IMR-90 (cell line): ENCODE results near the gene NIPA2. TPM values are rescaled to one million over a fixed set of nuclear protein-coding genes. Genes with fewer than 3 reads are reported as not detected.
A peak's percentile ranks its signal among the peaks of the same experiment; 100 is the strongest.

ENCODE experiments used
- ATAC-seq: fragments of 200-7000 bp; cut with Tn5 transposase; 2 replicates; pipeline ENCODE4 v1.9.1; 2020; ENCODE audit warnings: low read depth, mild to moderate bottlenecking, moderate library complexity
- BruUV-seq: library from RNA; stranded (reverse); fragments of 400-500 nt; replicated peaks from 2 replicates; lab custom pipeline; 2021; lab: Mats Ljungman, UMichigan
- CTCF ChIA-PET: fragments of 300-600 bp; formaldehyde crosslinking; extraction: SDS; loops from one replicate; lab custom pipeline; 2021; ENCODE audit warnings: antibody characterized with exemption; lab: Yijun Ruan, JAX
- POLR2A ChIA-PET: fragments of 300-600 bp; sonication (Branson Sonifier 250); formaldehyde crosslinking; loops from one replicate; lab custom pipeline; 2022; ENCODE audit warnings: antibody characterized with exemption; ENCODE audit not compliant: unreplicated experiment; lab: Charles Lee
- DNase-seq: peaks from one replicate; pipeline ENCODE4 v3.0.0; 2013
- H2AFZ ChIP-seq: replicated peaks from 2 replicates; pipeline ENCODE3; 2013; ENCODE audit warnings: low read length, mild to moderate bottlenecking; ENCODE audit not compliant: poor library complexity
- H2AK5ac ChIP-seq: 2 replicates; pipeline ENCODE4 v1.6.1; 2013; ENCODE audit warnings: low read depth, low read length, inconsistent platforms
- H2AK9ac ChIP-seq: replicated peaks from 2 replicates; pipeline ENCODE3; 2013; ENCODE audit warnings: mild to moderate bottlenecking, low read depth, low read length, moderate library complexity; ENCODE audit not compliant: poor library complexity
- H2BK120ac ChIP-seq: 2 replicates; pipeline ENCODE4 v1.6.1; 2013; ENCODE audit warnings: low read depth, low read length, inconsistent platforms
- H2BK15ac ChIP-seq: 3 replicates; pipeline ENCODE4 v1.6.1; 2013; ENCODE audit warnings: low read depth, low read length, inconsistent platforms
- H2BK20ac ChIP-seq: 2 replicates; pipeline ENCODE4 v1.6.1; 2013; ENCODE audit warnings: low read depth, mild to moderate bottlenecking, inconsistent platforms, low read length, moderate library complexity
- H2BK5ac ChIP-seq: 2 replicates; pipeline ENCODE4 v1.6.1; 2013; ENCODE audit warnings: mild to moderate bottlenecking, low read depth, low read length, inconsistent platforms; ENCODE audit not compliant: poor library complexity, severe bottlenecking
- H3K14ac ChIP-seq: replicated peaks from 2 replicates; pipeline ENCODE4 v1.6.1; 2013; ENCODE audit warnings: low read depth, low read length, inconsistent platforms
- H3K18ac ChIP-seq: 2 replicates; pipeline ENCODE4 v1.6.1; 2013; ENCODE audit warnings: low read depth, low read length, control low read depth
- H3K23ac ChIP-seq: 2 replicates; pipeline ENCODE4 v1.6.1; 2013; ENCODE audit warnings: low read depth, low read length, inconsistent platforms
- H3K27ac ChIP-seq: 2 replicates; pipeline ENCODE4 v1.5.1; 2013; ENCODE audit warnings: mild to moderate bottlenecking, control low read depth, low read length; ENCODE audit not compliant: insufficient read depth
- H3K27me3 ChIP-seq: 2 replicates; pipeline ENCODE4 v1.6.1; 2013; ENCODE audit warnings: low read length; ENCODE audit not compliant: control insufficient read depth, insufficient read depth
- H3K36me3 ChIP-seq: 2 replicates; pipeline ENCODE4 v1.6.1; 2013; ENCODE audit warnings: low read length, mixed read lengths; ENCODE audit not compliant: control insufficient read depth, insufficient read depth
- H3K4ac ChIP-seq: 2 replicates; pipeline ENCODE4 v1.6.1; 2013; ENCODE audit warnings: low read depth, low read length, inconsistent platforms
- H3K4me1 ChIP-seq: 2 replicates; pipeline ENCODE4 v1.6.1; 2013; ENCODE audit warnings: low read length, mixed read lengths; ENCODE audit not compliant: control insufficient read depth, insufficient read depth
- H3K4me2 ChIP-seq: 2 replicates; pipeline ENCODE4 v1.6.1; 2013; ENCODE audit warnings: low read depth, mild to moderate bottlenecking, control low read depth, low read length, moderate library complexity
- H3K4me3 ChIP-seq: 2 replicates; pipeline ENCODE4 v1.5.1; 2013; ENCODE audit warnings: low read depth, mild to moderate bottlenecking, control low read depth, low read length, moderate library complexity; ENCODE audit not compliant: insufficient read depth
- H3K56ac ChIP-seq: 2 replicates; pipeline ENCODE4 v1.6.1; 2013; ENCODE audit warnings: low read length, inconsistent platforms; ENCODE audit not compliant: insufficient read depth; ENCODE audit errors: extremely low read depth
- H3K79me1 ChIP-seq, 2 experiments: 2 replicates each; pipeline ENCODE4 v1.6.1; 2013; ENCODE audit warnings: low read length in 2 of 2, inconsistent platforms in 1 of 2, low read depth in 1 of 2
- H3K9ac ChIP-seq: 2 replicates; pipeline ENCODE4 v1.6.1; 2013; ENCODE audit warnings: low read depth, low read length, control low read depth
- H3K9me1 ChIP-seq: 2 replicates; pipeline ENCODE4 v1.6.1; 2013; ENCODE audit warnings: low read length, inconsistent platforms; ENCODE audit not compliant: insufficient read depth
- H3K9me3 ChIP-seq: 2 replicates; pipeline ENCODE4 v1.6.1; 2013; ENCODE audit warnings: low read length; ENCODE audit not compliant: control insufficient read depth, insufficient read depth
- H4K20me1 ChIP-seq: 2 replicates; pipeline ENCODE4 v1.6.1; 2013; ENCODE audit warnings: low read length, inconsistent platforms; ENCODE audit not compliant: insufficient read depth
- H4K5ac ChIP-seq: 2 replicates; pipeline ENCODE4 v1.6.1; 2013; ENCODE audit warnings: mild to moderate bottlenecking, low read depth, low read length, control low read depth
- H4K8ac ChIP-seq, 2 experiments: 2 replicates each; pipeline ENCODE4 v1.6.1; 2013; ENCODE audit warnings: low read depth in 2 of 2, low read length in 2 of 2, control low read depth in 1 of 2, inconsistent platforms in 1 of 2
- H4K91ac ChIP-seq: 2 replicates; pipeline ENCODE4 v1.6.1; 2013; ENCODE audit warnings: low read depth, low read length, inconsistent platforms; ENCODE audit not compliant: insufficient read depth
- MXI1 ChIP-seq: IDR thresholded peaks from 2 replicates; pipeline ENCODE4 v1.6.1; 2012; ENCODE audit warnings: low read depth, mild to moderate bottlenecking, low read length, moderate library complexity, borderline replicate concordance
- RCOR1 ChIP-seq: IDR thresholded peaks from 2 replicates; pipeline ENCODE4 v1.6.1; 2012; ENCODE audit warnings: mild to moderate bottlenecking, low read length, improper control_type of control experiment; ENCODE audit not compliant: insufficient replicate concordance
- RFX5 ChIP-seq: IDR thresholded peaks from 2 replicates; pipeline ENCODE4 v1.8.0; 2012; ENCODE audit warnings: low read depth, mild to moderate bottlenecking, low read length, moderate library complexity
- WGBS, 2 experiments: methylation state at CpG; one replicate each; pipeline versions ENCODE4 v1.1.5 to v1.1.7; 2013; ENCODE audit warnings: missing lambda C conversion rate in 2 of 2; ENCODE audit not compliant: insufficient read length in 1 of 2; ENCODE audit errors: extremely low coverage in 2 of 2; 5-methylcytosine and 5-hydroxymethylcytosine counted together
- dilution Hi-C: fragments of 300-500 bp; cut with HindIII; formaldehyde crosslinking; loops from one replicate; pipeline ENCODE4 v1.14.3; 2018; ENCODE audit warnings: low sequenced_read_pairs; ENCODE audit not compliant: unreplicated experiment
- in situ Hi-C: fragments of 300-500 bp; cut with MboI; formaldehyde crosslinking; loops from 3 replicates; pipeline ENCODE4 v1.14.3; 2019; ENCODE audit warnings: low sequenced_read_pairs, inconsistent platforms, mixed read lengths
- intact Hi-C: fragments of 100-400 bp; cut with micrococcal nuclease; formaldehyde crosslinking; loops from 2 replicates; pipeline ENCODE4 v1.10.0; 2022
- polyA plus RNA-seq, 3 experiments: library from polyadenylated mRNA; depleted of rRNA; stranded (reverse); fragments of >200 nt; gene quantifications; 2 replicates each; pipeline ENCODE4 v1.2.3, GENCODE V29; 2012; ENCODE audit warnings: low replicate concordance in 1 of 3
- total RNA-seq: library from RNA; depleted of rRNA; stranded (reverse); fragments of >200 nt; gene quantifications from 2 replicates; pipeline ENCODE4 v1.2.3, GENCODE V29; 2012
- TF ChIP-seq, protein P1 (sequence below): fragments of 150-350 bp; IDR thresholded peaks from 2 replicates; pipeline ENCODE4 v1.6.1; 2017; ENCODE audit warnings: mild to moderate bottlenecking, antibody characterized with exemption, low read length, low read depth

Gene NIPA2
- total and polyA plus RNA-seq, 2 of the 4 experiments (the other 2 are of a cell fraction): 33.0 to 38.0 TPM

- dilution Hi-C loops: no loop called here
- Histone ChIP-seq H2BK5ac (no peak overlapping the region), H3K23ac (no peak overlapping the region), H4K5ac (no peak overlapping the region; the same call in 1 of the 2 replicates), H3K36me3 (peaks cover 15% of the 10 kb centered on the region), H4K8ac (no peak overlapping the region), H2BK15ac (no peak overlapping the region), H3K18ac (no peak overlapping the region), H3K56ac (no peak overlapping the region), H2AK5ac (no peak overlapping the region), H2AFZ (no peak overlapping the region), H3K4me3 (no peak overlapping the region), H3K9me3 (no peaks in the 10 kb centered on the region), H2AK9ac (no peak overlapping the region), H2BK120ac (no peak overlapping the region), H3K27me3 (no peaks in the 10 kb centered on the region), H3K4ac (no peak overlapping the region), H3K4me2 (no peak overlapping the region), H3K27ac (peak overlapping the region; percentile 23; the same call in 1 of the 2 replicates), H4K91ac (no peak overlapping the region), H4K20me1 (peaks cover 33% of the 10 kb centered on the region), H2BK20ac (no peak overlapping the region), H3K4me1 (peaks cover 13% of the 10 kb centered on the region), H3K14ac (no peak overlapping the region), H3K79me1 (peaks cover 40 to 51% of the 10 kb centered on the region in 2 experiments), H3K9me1 (peaks cover 6% of the 10 kb centered on the region; the same call in 1 of the 2 replicates), H3K9ac (no peak overlapping the region)
- WGBS, 2 experiments: 100% methylated on average over 4 of the region's 6 CpGs; no CpG with 5 or more reads in 1 of the 2 experiments
- in situ Hi-C loops: no loop called here
- intact Hi-C loops: no loop called here
- ATAC-seq (no peak), DNase-seq (no peak)
- BruUV-seq: no TSS peak
- ChIA-PET CTCF (no interaction called here), POLR2A (no interaction called here)
- TF ChIP-seq RFX5 (no peak), MXI1 (no peak), RCOR1 (no peak)
- TF ChIP-seq, protein P1, sequence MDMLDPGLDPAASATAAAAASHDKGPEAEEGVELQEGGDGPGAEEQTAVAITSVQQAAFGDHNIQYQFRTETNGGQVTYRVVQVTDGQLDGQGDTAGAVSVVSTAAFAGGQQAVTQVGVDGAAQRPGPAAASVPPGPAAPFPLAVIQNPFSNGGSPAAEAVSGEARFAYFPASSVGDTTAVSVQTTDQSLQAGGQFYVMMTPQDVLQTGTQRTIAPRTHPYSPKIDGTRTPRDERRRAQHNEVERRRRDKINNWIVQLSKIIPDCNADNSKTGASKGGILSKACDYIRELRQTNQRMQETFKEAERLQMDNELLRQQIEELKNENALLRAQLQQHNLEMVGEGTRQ: no peak
Observed at GRCh38 chr15:22846073-22846472, 7.6 kb downstream of the NIPA2 start.
